Skeletal muscle tissue (tissue), 4 donors: Measurements from ENCODE around the gene ZNF723. TPM values are rescaled to one million over a fixed set of nuclear protein-coding genes. Genes with fewer than 3 reads are reported as not detected.
"Not testable (repeated sequence)": the region's sequence is repeated elsewhere in the genome, so short reads cannot be mapped to it uniquely, and the experiment has no call there.

ENCODE experiments used
- H3K27ac ChIP-seq: one replicate; pipeline ENCODE4 v1.7.0; 2013; ENCODE audit warnings: mild to moderate bottlenecking, low read depth, low read length, inconsistent platforms
- H3K27me3 ChIP-seq, 3 donors: one replicate each; pipeline ENCODE4 v1.7.0; 2013; ENCODE audit warnings: low read length in 3 of 3; ENCODE audit not compliant: control insufficient read depth in 3 of 3, insufficient read depth in 3 of 3
- H3K36me3 ChIP-seq, 3 donors: one replicate each; pipeline ENCODE4 v1.7.0; 2013; ENCODE audit warnings: low read length in 3 of 3; ENCODE audit not compliant: control insufficient read depth in 3 of 3, insufficient read depth in 3 of 3
- H3K4me1 ChIP-seq, 3 donors: one replicate each; pipeline ENCODE4 v1.7.0; 2013; ENCODE audit warnings: low read length in 3 of 3, mild to moderate bottlenecking in 3 of 3; ENCODE audit not compliant: control insufficient read depth in 3 of 3, insufficient read depth in 3 of 3
- H3K4me3 ChIP-seq, 3 donors: one replicate each; pipeline ENCODE4 v1.7.0; 2013; ENCODE audit warnings: low read length in 3 of 3
- H3K9ac ChIP-seq, 3 donors: one replicate each; pipeline ENCODE4 v1.7.0; 2013; ENCODE audit warnings: low read length in 3 of 3, mild to moderate bottlenecking in 3 of 3, moderate library complexity in 2 of 3, low read depth in 1 of 3
- H3K9me3 ChIP-seq, 3 donors: one replicate each; pipeline ENCODE4 v1.7.0; 2013; ENCODE audit warnings: low read length in 3 of 3; ENCODE audit not compliant: control insufficient read depth in 3 of 3
- total RNA-seq: library from RNA; depleted of rRNA; stranded (reverse); fragments of >200 nt; gene quantifications from one replicate; pipeline ENCODE4 v1.2.3, GENCODE V29; 2014
- donor health status: Osteomylitis.

ZNF723 gene
- not detected for total RNA-seq

DNA sequence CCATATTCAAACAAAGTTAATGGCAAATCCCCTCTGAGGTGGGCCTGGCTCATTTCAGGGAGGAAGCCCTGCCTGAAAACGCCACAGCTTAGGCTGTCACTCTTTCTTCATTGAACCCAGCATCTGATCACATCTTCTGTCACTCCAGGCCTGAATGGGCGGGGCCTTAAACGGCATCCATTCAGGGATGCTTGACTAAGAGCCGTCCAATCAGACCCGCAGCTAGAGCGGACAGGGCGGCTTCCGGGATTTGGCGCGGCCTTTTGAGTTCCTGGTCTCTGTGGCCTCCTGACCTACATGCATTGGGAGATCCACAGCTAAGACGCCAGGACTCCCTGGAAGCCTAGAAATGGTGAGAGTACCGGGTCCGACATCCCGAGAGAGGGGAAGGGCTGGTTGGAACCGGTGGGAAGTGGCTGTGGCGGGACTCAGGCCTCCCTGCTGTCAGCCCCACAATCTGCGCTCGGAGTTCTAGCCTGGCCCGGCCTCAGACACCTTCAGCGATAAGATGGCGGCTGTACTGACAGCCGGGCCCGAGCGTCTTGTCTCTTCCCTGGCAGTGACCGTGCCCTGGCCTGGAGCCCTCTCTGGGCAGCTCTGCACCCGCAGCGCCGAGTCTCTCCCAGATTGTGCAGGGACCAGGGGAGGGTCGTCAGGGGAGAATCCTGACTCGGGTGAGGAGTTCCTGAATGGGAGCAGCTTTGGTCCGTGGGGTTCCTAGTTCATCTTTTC is at the start of gene ZNF723:
TSS of gene ZNF723 (plus strand) at position 261 of the 732 bp plus-strand sequence. CDS start at position 350, 89 bp downstream.
- Histone ChIP-seq H3K9ac (no peak within 1 kb of the TSS), H3K4me1 (no peaks in the 10 kb centered on the region), H3K27me3 (no peaks in the 10 kb centered on the region), H3K9me3 (no peaks in the 10 kb centered on the region), H3K4me3 (no peak within 1 kb of the TSS), H3K36me3 (no peaks in the 10 kb centered on the region), H3K27ac (no peak within 1 kb of the TSS)

- H3K27me3 ChIP-seq, result no peaks in the 10 kb centered on the region
- peaks cover 0 to 2% (median 0%) of the 10 kb centered on the region in 3 donors for H3K9me3 ChIP-seq
- H3K9ac ChIP-seq, result no peak within 1 kb of the TSS
- no peaks in the 10 kb centered on the region for H3K36me3 ChIP-seq
- no peak within 1 kb of the TSS for H3K27ac ChIP-seq
- peak within 1 kb of the TSS in 2 of 3 donors; percentile 51 to 65 for H3K4me3 ChIP-seq
- no peaks in the 10 kb centered on the region for H3K4me1 ChIP-seq
Measured at GRCh38 chr19:22783651-22784410, 48.3 kb upstream of the ZNF723 start, which contains the start of gene ZNF99. Gene ZNF99 (minus strand): TSS chr19:22784151. CDS start chr19:22784016, 135 bp downstream.

GRCh38 chr19:22792863-22793262 is 39.2 kb upstream of the ZNF723 start:
- not testable (repeated sequence) for H3K27me3 ChIP-seq, H3K9ac ChIP-seq, H3K4me1 ChIP-seq, H3K4me3 ChIP-seq, H3K27ac ChIP-seq, H3K36me3 ChIP-seq, H3K9me3 ChIP-seq

GRCh38 chr19:22797040-22797439 is 35.1 kb upstream of the ZNF723 start:
- Histone ChIP-seq H3K4me1 (no peaks in the 10 kb centered on the region), H3K27me3 (no peaks in the 10 kb centered on the region), H3K9ac (no peak overlapping the region), H3K9me3 (peaks cover 0 to 2% (median 0%) of the 10 kb centered on the region in 3 donors), H3K27ac (no peak overlapping the region), H3K36me3 (no peaks in the 10 kb centered on the region), H3K4me3 (no peak overlapping the region)

- H3K9ac ChIP-seq, result no peak overlapping the region
- no peak overlapping the region for H3K4me3 ChIP-seq
- H3K27ac ChIP-seq, result no peak overlapping the region
- peaks cover 0 to 6% (median 0%) of the 10 kb centered on the region in 3 donors for H3K27me3 ChIP-seq
- H3K4me1 ChIP-seq, result no peaks in the 10 kb centered on the region
- H3K9me3 ChIP-seq, result peaks cover 0 to 3% (median 2%) of the 10 kb centered on the region in 3 donors
- no peaks in the 10 kb centered on the region for H3K36me3 ChIP-seq
Measured at GRCh38 chr19:22806418-22806817, 25.7 kb upstream of the ZNF723 start.

DNA sequence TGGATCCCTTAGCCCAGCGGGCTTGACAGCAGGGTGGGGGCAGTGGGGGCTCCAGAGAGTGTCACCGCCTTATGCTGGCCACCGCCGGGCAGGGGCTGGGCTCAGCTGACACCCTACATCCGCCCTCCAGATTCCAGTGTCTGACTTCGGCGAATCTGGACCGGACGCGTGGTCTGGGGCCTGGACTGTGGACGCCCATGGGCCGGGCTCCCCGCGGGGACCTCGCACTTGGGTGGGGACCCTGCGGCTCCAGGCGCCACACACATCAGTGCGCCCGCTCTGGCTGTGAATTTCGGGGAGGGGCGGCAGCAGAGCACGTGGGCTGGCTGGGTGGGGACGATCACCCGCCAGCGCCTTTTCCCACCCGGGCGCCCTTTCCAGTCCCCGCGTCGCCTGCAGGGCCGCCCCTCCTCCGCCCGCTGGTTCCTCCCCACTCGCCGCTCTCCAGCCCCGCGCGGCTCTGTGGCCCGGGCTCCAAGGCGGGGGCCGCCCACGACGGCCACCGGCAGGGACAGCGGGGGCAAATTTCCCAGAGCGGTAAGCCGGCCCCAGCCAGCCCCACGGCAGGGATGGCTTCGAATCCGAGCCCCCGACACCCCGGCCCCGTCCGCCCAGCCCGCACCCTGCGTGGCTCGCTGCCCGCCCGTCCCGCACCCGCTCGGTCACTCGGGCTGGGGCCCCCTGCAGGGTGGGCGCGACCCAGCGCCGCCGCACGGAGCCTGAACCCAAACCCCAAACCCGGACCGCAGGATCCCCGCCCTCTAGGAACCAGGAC is 24.8 kb upstream of the ZNF723 start:
- H3K4me1 ChIP-seq, result no peaks in the 10 kb centered on the region
- H3K27me3 ChIP-seq, result peaks cover 0 to 6% (median 0%) of the 10 kb centered on the region in 3 donors
- H3K36me3 ChIP-seq, result no peaks in the 10 kb centered on the region
- no peak overlapping the region for H3K4me3 ChIP-seq
- no peak overlapping the region for H3K27ac ChIP-seq
- H3K9me3 ChIP-seq, result peaks cover 0 to 3% (median 2%) of the 10 kb centered on the region in 3 donors
- H3K9ac ChIP-seq, result no peak overlapping the region

DNA sequence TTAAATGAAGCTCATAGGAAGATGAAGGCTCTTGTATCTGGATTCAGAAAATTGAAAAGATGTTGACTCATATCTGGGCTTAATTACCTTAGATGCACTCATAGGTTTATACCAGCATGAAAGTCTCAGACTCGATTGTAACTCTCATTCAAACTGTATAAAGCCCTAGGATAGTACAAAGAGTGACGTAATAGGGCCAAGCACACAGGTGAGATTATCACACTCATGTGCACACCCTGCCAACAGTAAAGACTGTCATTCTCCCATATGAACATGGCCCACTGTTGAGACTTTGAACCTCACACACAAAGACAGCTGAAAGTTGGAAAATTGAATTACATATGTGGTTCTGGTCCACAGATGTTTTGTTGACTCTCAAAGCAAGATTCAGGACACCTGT is 18.0 kb upstream of the ZNF723 start:
- Histone ChIP-seq H3K27me3 (no peaks in the 10 kb centered on the region), H3K36me3 (no peaks in the 10 kb centered on the region), H3K9me3 (peaks cover 0 to 6% (median 3%) of the 10 kb centered on the region in 3 donors), H3K4me1 (no peaks in the 10 kb centered on the region), H3K9ac (no peak overlapping the region), H3K27ac (no peak overlapping the region), H3K4me3 (no peak overlapping the region)

- no peaks in the 10 kb centered on the region for H3K27me3 ChIP-seq
- no peaks in the 10 kb centered on the region for H3K9me3 ChIP-seq
- H3K36me3 ChIP-seq, result no peaks in the 10 kb centered on the region
- no peak overlapping the region for H3K27ac ChIP-seq
- H3K4me1 ChIP-seq, result no peaks in the 10 kb centered on the region
- H3K4me3 ChIP-seq, result no peak overlapping the region
- no peak overlapping the region for H3K9ac ChIP-seq
Measured at GRCh38 chr19:22831211-22831610, 880 bp upstream of the ZNF723 start.

- not testable (repeated sequence) for H3K36me3 ChIP-seq, H3K4me3 ChIP-seq, H3K27me3 ChIP-seq, H3K27ac ChIP-seq, H3K4me1 ChIP-seq, H3K9ac ChIP-seq
- H3K9me3 ChIP-seq, result peaks cover 3 to 22% (median 6%) of the 10 kb centered on the region in 3 donors
Measured at GRCh38 chr19:22857713-22858320, 25.7 kb downstream of the ZNF723 start.
